Retinal pigment epithelial cell (primary cell): ENCODE measurements around the gene MED28.
A peak's percentile ranks its signal among the peaks of the same experiment; 100 is the strongest.

Experiments used
- DNase-seq: peaks from one replicate; pipeline ENCODE4 v3.0.0-alpha.2; 2010; ENCODE audit warnings: low read depth
- H3K4me3 ChIP-seq: 2 replicates; pipeline ENCODE4 v1.5.1; 2011; ENCODE audit warnings: mild to moderate bottlenecking, low read length, control low read depth, moderate library complexity
- CTCF ChIP-seq: conservative IDR thresholded peaks from 2 replicates; pipeline ENCODE4 v1.5.1; 2011; ENCODE audit warnings: low read depth, low read length, control low read depth, inconsistent platforms

MED28 gene

GRCh38 chr4:17633600-17633999, 19.2 kb downstream of the MED28 start:
- TF ChIP-seq CTCF, result no peak
- H3K4me3 ChIP-seq, result no peak overlapping the region
- DNase-seq, result no peak

GRCh38 chr4:17635056-17635455, 20.6 kb downstream of the MED28 start:
- no peak overlapping the region for H3K4me3 ChIP-seq
- TF ChIP-seq CTCF, result no peak
- DNase-seq, result no peak

- no peak for DNase-seq
- no peak for TF ChIP-seq CTCF
- no peak overlapping the region for H3K4me3 ChIP-seq
Measured at GRCh38 chr4:17636341-17636695, 21.9 kb downstream of the MED28 start.

GRCh38 chr4:17636696-17637622, 22.5 kb downstream of the MED28 start:
- no peak overlapping the region for H3K4me3 ChIP-seq
- DNase-seq, result no peak

GRCh38 chr4:17639136-17639535, 24.7 kb downstream of the MED28 start:
- no peak for DNase-seq
- TF ChIP-seq CTCF, result no peak
- no peak overlapping the region for H3K4me3 ChIP-seq

More at GRCh38 chr4:17636696-17637622, 22.5 kb downstream of the MED28 start:
- peak; percentile 87 for TF ChIP-seq CTCF

- DNase-seq, result no peak
- no peak for TF ChIP-seq CTCF
- H3K4me3 ChIP-seq, result no peak overlapping the region
Measured at GRCh38 chr4:17642398-17642783, 27.9 kb downstream of the MED28 start.

- no peak for DNase-seq
- no peak for TF ChIP-seq CTCF
- H3K4me3 ChIP-seq, result no peak overlapping the region
Measured at GRCh38 chr4:17646693-17647092, 32.3 kb downstream of the MED28 start.
